Lower lobe of right lung (tissue), 2 donors: ENCODE data around the gene VPS25. TPM values are rescaled to one million over a fixed set of nuclear protein-coding genes. Genes with fewer than 3 reads are reported as not detected.
A peak's percentile ranks its signal among the peaks of the same experiment; 100 is the strongest.

Experiments
- ATAC-seq, 2 donors: fragments of 200-7000 bp; cut with Tn5 transposase; one replicate each; pipeline ENCODE4 v1.9.1; 2020 to 2022; ENCODE audit warnings: mild to moderate bottlenecking in 2 of 2, moderate library complexity in 2 of 2
- DNase-seq: peaks from one replicate; pipeline ENCODE4 v3.0.0-alpha.2; 2020
- H3K27ac ChIP-seq: fragments of 200-600 bp; one replicate; pipeline ENCODE4 v1.8.0; 2022
- H3K27me3 ChIP-seq: fragments of 200-600 bp; one replicate; pipeline ENCODE4 v1.8.0; 2022; ENCODE audit warnings: low read depth
- H3K36me3 ChIP-seq: fragments of 200-600 bp; one replicate; pipeline ENCODE4 v1.8.0; 2022; ENCODE audit warnings: mild to moderate bottlenecking
- H3K4me1 ChIP-seq: fragments of 200-600 bp; one replicate; pipeline ENCODE4 v1.8.0; 2022
- H3K4me3 ChIP-seq: fragments of 200-600 bp; one replicate; pipeline ENCODE4 v1.8.0; 2022; ENCODE audit warnings: mild to moderate bottlenecking
- H3K9me3 ChIP-seq: fragments of 200-600 bp; one replicate; pipeline ENCODE4 v1.8.0; 2022
- CTCF ChIP-seq: fragments of 200-600 bp; IDR thresholded peaks from one replicate; pipeline ENCODE4 v1.8.0; 2022; ENCODE audit warnings: antibody characterized with exemption, mild to moderate bottlenecking
- intact Hi-C: fragments of 100-400 bp; cut with DNase I; formaldehyde crosslinking; loops from one replicate; pipeline ENCODE4 v1.11.0; 2022
- total RNA-seq: library from RNA; stranded (reverse); fragmentation: NEBNext Ultra II Directional; extraction: Animal tissue kit (Norgen Biotek cat#: 25700); gene quantifications from one replicate; pipeline ENCODE4 v1.2.1, GENCODE V29; 2021
- donor health status: DM: no; HTN: yes; CAD: no; lungs with severe emphysema.

Gene VPS25
- total RNA-seq, 1 donor from 2014 or later: 42.1 TPM

- Histone ChIP-seq H3K4me1 (peaks cover 26% of the 10 kb centered on the region), H3K27me3 (no peaks in the 10 kb centered on the region), H3K36me3 (no peaks in the 10 kb centered on the region), H3K27ac (peak overlapping the region; percentile 19), H3K9me3 (no peaks in the 10 kb centered on the region), H3K4me3 (no peak overlapping the region)
- DNase-seq (no peak), ATAC-seq (peak in 1 of 2 donors; percentile 68)
- intact Hi-C loops: no loop called here
- TF ChIP-seq CTCF: no peak
Observed at GRCh38 chr17:42750739-42751344, 22.4 kb upstream of the VPS25 start.

- DNase-seq (no peak), ATAC-seq (no peak)
- Histone ChIP-seq H3K9me3 (no peaks in the 10 kb centered on the region), H3K4me3 (no peak overlapping the region), H3K27me3 (no peaks in the 10 kb centered on the region), H3K36me3 (no peaks in the 10 kb centered on the region), H3K27ac (no peak overlapping the region), H3K4me1 (peaks cover 26% of the 10 kb centered on the region)
- TF ChIP-seq CTCF: no peak
- intact Hi-C loops: no loop called here
Observed at GRCh38 chr17:42751628-42752027, 21.6 kb upstream of the VPS25 start.

GRCh38 chr17:42754782-42755181 is 18.5 kb upstream of the VPS25 start:
- Histone ChIP-seq H3K4me1 (peaks cover 21% of the 10 kb centered on the region), H3K27ac (no peak overlapping the region), H3K27me3 (no peaks in the 10 kb centered on the region), H3K36me3 (no peaks in the 10 kb centered on the region), H3K4me3 (no peak overlapping the region), H3K9me3 (no peaks in the 10 kb centered on the region)
- DNase-seq (no peak), ATAC-seq (peak in 1 of 2 donors; percentile 37)
- no peak for TF ChIP-seq CTCF
- intact Hi-C loops: no loop called here

- no peak for DNase-seq
- peaks cover 19% of the 10 kb centered on the region for H3K4me1 ChIP-seq
Observed at GRCh38 chr17:42759982-42760651, 13.1 kb upstream of the VPS25 start.

More at GRCh38 chr17:42759982-42760651, 13.1 kb upstream of the VPS25 start:
- no peaks in the 10 kb centered on the region for H3K9me3 ChIP-seq
- intact Hi-C loops: loop anchor here (5.0 kb wide), 1 partner anchor 38 kb away; no protein-coding TSS in a partner anchor
- H3K36me3 ChIP-seq: no peaks in the 10 kb centered on the region
- TF ChIP-seq CTCF: no peak
- ATAC-seq: no peak
- H3K27me3 ChIP-seq: peaks cover 15% of the 10 kb centered on the region
- peak overlapping the region; percentile 83 for H3K27ac ChIP-seq
- H3K4me3 ChIP-seq: peak overlapping the region; percentile 68
